K562 (cell line): Measurements from ENCODE around the gene MPI. TPM values are rescaled to one million over a fixed set of nuclear protein-coding genes. Genes with fewer than 3 reads are reported as not detected.
A peak's percentile ranks its signal among the peaks of the same experiment; 100 is the strongest.
"Not testable (repeated sequence)": the region's sequence is repeated elsewhere in the genome, so short reads cannot be mapped to it uniquely, and the experiment has no call there.

Experiments
- ATAC-seq: fragments of 200-7000 bp; cut with Tn5 transposase; 3 replicates; pipeline ENCODE4 v1.9.1; 2020; ENCODE audit warnings: moderate library complexity
- BruUV-seq: library from RNA; stranded (reverse); fragments of 400-500 nt; replicated peaks from 2 replicates; lab custom pipeline; 2021; lab: Mats Ljungman, UMichigan
- CTCF ChIA-PET: fragments of 300-600 bp; formaldehyde crosslinking; extraction: SDS; loops from one replicate; lab custom pipeline; 2021; ENCODE audit warnings: low intra/inter-chr PET ratio; lab: Yijun Ruan, JAX
- POLR2A ChIA-PET: fragments of 300-600, 350-650 bp; sonication (Branson Sonifier 250); formaldehyde crosslinking; extraction: SDS; loops from one replicate; lab custom pipeline; 2021; ENCODE audit warnings: antibody characterized with exemption, inconsistent platforms; lab: Yijun Ruan, JAX
- DNase-seq, 4 experiments: peaks; one replicate each; pipeline versions ENCODE4 v3.0.0 to v3.0.0-alpha.2; 2011 to 2018; ENCODE audit warnings: low spot score in 3 of 4, mixed read lengths in 3 of 4; ENCODE audit errors: extremely low read depth in 1 of 4
- FAIRE-seq: peaks from 2 replicates; lab custom pipeline; 2011; peaks lifted over from hg19 to GRCh38; lab: Jason Lieb, UNC
- H2AFZ ChIP-seq: 2 replicates; pipeline ENCODE4 v1.6.0; 2011; ENCODE audit warnings: low read depth, low read length, control low read depth, inconsistent platforms
- H3K27ac ChIP-seq: fragments of 200-600 bp; 3 replicates; pipeline ENCODE4 v1.8.0; 2011; ENCODE audit warnings: low read depth, mild to moderate bottlenecking, control low read depth, inconsistent platforms, low read length, moderate library complexity, mixed read lengths; ENCODE audit errors: extremely low read depth
- H3K27me3 ChIP-seq, 2 experiments: fragments of 300-600 bp in 1 of 2; 2 replicates in 1 of 2; 3 replicates in 1 of 2; pipeline versions ENCODE4 v1.6.0 to v1.8.0; 2011; ENCODE audit warnings: inconsistent platforms in 2 of 2, low read length in 2 of 2, mild to moderate bottlenecking in 1 of 2, mixed read lengths in 1 of 2, moderate library complexity in 1 of 2; ENCODE audit not compliant: control insufficient read depth in 2 of 2, insufficient read depth in 2 of 2
- H3K36me3 ChIP-seq: fragments of 300-600 bp; 3 replicates; pipeline ENCODE4 v1.8.0; 2011; ENCODE audit warnings: mild to moderate bottlenecking, low read length, inconsistent platforms; ENCODE audit not compliant: control insufficient read depth, insufficient read depth
- H3K4me1 ChIP-seq, 2 experiments: fragments of 200-600 bp in 1 of 2; replicated peaks in 1 of 2; 2 replicates in 1 of 2; 3 replicates in 1 of 2; pipeline versions ENCODE4 v1.5.1 to v1.8.0; 2011; ENCODE audit warnings: inconsistent platforms in 2 of 2, low read length in 2 of 2, mild to moderate bottlenecking in 1 of 2, mixed read lengths in 1 of 2, moderate library complexity in 1 of 2; ENCODE audit not compliant: control insufficient read depth in 2 of 2, insufficient read depth in 2 of 2
- H3K4me2 ChIP-seq: 2 replicates; pipeline ENCODE4 v1.6.1; 2011; ENCODE audit warnings: low read length, control low read depth, inconsistent platforms, mixed read lengths; ENCODE audit not compliant: insufficient read depth
- H3K4me3 ChIP-seq: fragments of 200-600 bp; sonication (generic), shearing (Covaris generic); 2 replicates; pipeline ENCODE4 v1.5.1; 2016; ENCODE audit warnings: control low read depth, inconsistent platforms
- H3K79me2 ChIP-seq: fragments of 200-600 bp; 3 replicates; pipeline ENCODE4 v1.8.0; 2011; ENCODE audit warnings: low read length, inconsistent platforms; ENCODE audit not compliant: control insufficient read depth, insufficient read depth
- H3K9ac ChIP-seq, 2 experiments: 2 replicates each; pipeline versions ENCODE4 v1.6.0 to v1.6.1; 2011; ENCODE audit warnings: low read depth in 2 of 2, low read length in 2 of 2, control low read depth in 1 of 2, inconsistent platforms in 1 of 2, mild to moderate bottlenecking in 1 of 2, mixed read lengths in 1 of 2; ENCODE audit not compliant: insufficient read depth in 1 of 2
- H3K9me1 ChIP-seq: one replicate; pipeline ENCODE4 v1.6.0; 2011; ENCODE audit warnings: inconsistent platforms, mild to moderate bottlenecking, low read length, moderate library complexity; ENCODE audit not compliant: control insufficient read depth, insufficient read depth
- H3K9me3 ChIP-seq: replicated peaks from 2 replicates; pipeline ENCODE4 v1.5.1; 2011; ENCODE audit warnings: low read depth, low read length, inconsistent platforms; ENCODE audit not compliant: control insufficient read depth, insufficient read depth
- H4K20me1 ChIP-seq: replicated peaks from 2 replicates; pipeline ENCODE4 v1.6.1; 2011; ENCODE audit warnings: low read length, inconsistent platforms, mixed read lengths; ENCODE audit not compliant: control insufficient read depth, insufficient read depth
- BCOR ChIP-seq: fragments of 450-650 bp; IDR thresholded peaks from 2 replicates; pipeline ENCODE4 v1.6.1; 2016
- CBFA2T2 ChIP-seq: fragments of 450-650 bp; conservative IDR thresholded peaks from 2 replicates; pipeline ENCODE4 v1.6.1; 2017; ENCODE audit warnings: mild to moderate bottlenecking
- CBFA2T3 ChIP-seq: fragments of 450-650 bp; IDR thresholded peaks from 2 replicates; pipeline ENCODE4 v1.6.1; 2017
- DMBX1 ChIP-seq: fragments of 250-450 bp; sonication (Bioruptor Pico); IDR thresholded peaks from 2 replicates; pipeline ENCODE4 v1.8.0; 2022; ENCODE audit warnings: inconsistent platforms, mild to moderate bottlenecking, moderate library complexity, borderline replicate concordance
- EHMT2 ChIP-seq: fragments of 450-650 bp; IDR thresholded peaks from 2 replicates; pipeline ENCODE4 v1.6.1; 2018; ENCODE audit warnings: antibody characterized with exemption
- HBP1 ChIP-seq: fragments of 450-650 bp; formaldehyde crosslinking; IDR thresholded peaks from 2 replicates; pipeline ENCODE4 v1.4.0; 2022; ENCODE audit warnings: missing genetic modification characterization
- NR2C1 ChIP-seq, 2 experiments: fragments of 450-650 bp; IDR thresholded peaks; 2 replicates each; pipeline ENCODE4 v1.6.1; 2017; ENCODE audit warnings: mild to moderate bottlenecking in 2 of 2, antibody characterized with exemption in 1 of 2, inconsistent platforms in 1 of 2, missing compliant biosample characterization in 1 of 2, missing genetic modification characterization in 1 of 2
- SOX6 ChIP-seq: fragments of 450-650 bp; IDR thresholded peaks from 2 replicates; pipeline ENCODE4 v1.6.1; 2014; ENCODE audit warnings: mild to moderate bottlenecking
- ZNF121 ChIP-seq: sonication (generic); formaldehyde crosslinking; conservative IDR thresholded peaks from 2 replicates; pipeline ENCODE4 v1.8.0; 2022; ENCODE audit warnings: missing genetic modification reagents
- WGBS: fragments of 100-300 bp; shearing (Covaris generic); methylation state at CpG from one replicate; pipeline ENCODE4 v1.1.6; 2016; ENCODE audit warnings: low coverage, mixed read lengths; ENCODE audit not compliant: insufficient coverage; ENCODE audit errors: missing lambda C conversion rate; 5-methylcytosine and 5-hydroxymethylcytosine counted together
- in situ Hi-C: fragments of 300-500 bp; cut with MboI; formaldehyde crosslinking; loops from 4 replicates; pipeline ENCODE4 v1.15.0; 2018; ENCODE audit warnings: inconsistent platforms, mixed read lengths
- intact Hi-C: fragments of 100-400 bp; cut with micrococcal nuclease; formaldehyde crosslinking; loops from 2 replicates; pipeline ENCODE4 v1.14.2; 2022
- polyA plus RNA-seq, 8 experiments: library from polyadenylated mRNA; depleted of rRNA in 4 of 8; stranded (reverse) in 5 of 8; unstranded in 3 of 8; fragments of >200 nt; fragmentation: Nextera tagmentation in 2 of 8; fragmentation: Illumina TruSeq in 1 of 8; extraction: Ambion mirVana in 2 of 8; extraction: Trizol in 1 of 8; gene quantifications; 2 replicates each; pipeline versions ENCODE4 v1.2.1 to v1.2.3, GENCODE V29; 2011 to 2014; ENCODE audit warnings: inconsistent platforms in 1 of 8, missing spikeins in 1 of 8
- total RNA-seq, 7 experiments: library from RNA; depleted of rRNA in 6 of 7; stranded (reverse); fragments of >200 nt in 6 of 7; fragmentation: Illumina TruSeq in 2 of 7; extraction: Trizol in 2 of 7; gene quantifications; 2 replicates each; pipeline versions ENCODE4 v1.2.1 to v1.2.3, GENCODE V29; 2011 to 2021; ENCODE audit warnings: low replicate concordance in 1 of 7

Gene MPI
- total and polyA plus RNA-seq, 9 of the 15 experiments (the other 6 are each of a cell fraction or from before 2014, with no cell fraction given) = 30.7 to 105 (median 40.5) TPM

- H3K27me3 ChIP-seq = no peaks in the 10 kb centered on the region
- H2AFZ ChIP-seq = no peak overlapping the region
- H3K36me3 ChIP-seq = no peaks in the 10 kb centered on the region
- WGBS = 62% methylated on average over 5 of the region's 5 CpGs
- H3K4me3 ChIP-seq = no peak overlapping the region
- H4K20me1 ChIP-seq = no peaks in the 10 kb centered on the region
- intact Hi-C loops (no loop called here), in situ Hi-C loops (no loop called here)
- TF ChIP-seq ZNF121 = peak; percentile 83
- TF ChIP-seq EHMT2 = no peak
- 0 out of 2 replicates have a peak, but pooled peaks have one; percentile 12 for TF ChIP-seq BCOR
- no TSS peak for BruUV-seq
- peaks cover 6% of the 10 kb centered on the region; the same call in 1 of the 2 replicates for H3K9me3 ChIP-seq
- POLR2A ChIA-PET = interaction anchor here (0.6 to 0.7 kb wide), 2 partner anchors 9 to 483 kb away, joined by 4 read pairs; partner anchors contain the start of gene MAN2C1
- H3K9me1 ChIP-seq = no peaks in the 10 kb centered on the region
- no peak overlapping the region for H3K27ac ChIP-seq
- H3K79me2 ChIP-seq = peaks cover 17% of the 10 kb centered on the region
- no peak overlapping the region for H3K4me2 ChIP-seq
- H3K9ac ChIP-seq = no peak overlapping the region
- ATAC-seq (no peak), FAIRE-seq (no peak), DNase-seq (no peak)
- H3K4me1 ChIP-seq = peaks cover 18 to 34% of the 10 kb centered on the region in 2 experiments; a peak in 4 of 5 replicates
- CTCF ChIA-PET = no interaction called here
Measured at GRCh38 chr15:74885461-74885860, 4.4 kb upstream of the MPI start.

GRCh38 chr15:74887537-74888193 is 2.2 kb upstream of the MPI start:
- BruUV-seq; H3K9me1 ChIP-seq; FAIRE-seq; H4K20me1 ChIP-seq; in situ Hi-C loops; H3K9me3 ChIP-seq; H3K27me3 ChIP-seq; H3K4me2 ChIP-seq; H3K9ac ChIP-seq; DNase-seq; H3K4me3 ChIP-seq; intact Hi-C loops; TF ChIP-seq NR2C1 (tag; IDR thresholded peaks at IDR 0.05): not testable (repeated sequence)
- 17% methylated on average over 5 of the region's 10 CpGs for WGBS
- H2AFZ ChIP-seq = peak overlapping the region; percentile 37
- ChIA-PET CTCF (interaction anchor here (0.7 kb wide), 1 partner anchor 11 kb away, joined by 3 read pairs; no protein-coding TSS in a partner anchor), POLR2A (interaction anchor here (0.6 to 1.2 kb wide), 2 partner anchors 14 to 1448 kb away, joined by 3 read pairs; no protein-coding TSS in a partner anchor)
- H3K79me2 ChIP-seq = peaks cover 24% of the 10 kb centered on the region
- H3K27ac ChIP-seq = peak overlapping the region; percentile 60; the same call in 1 of the 3 replicates
- peaks cover 23 to 33% of the 10 kb centered on the region in 2 experiments; a peak in 4 of 5 replicates for H3K4me1 ChIP-seq
- peaks cover 18% of the 10 kb centered on the region; the same call in 2 of the 3 replicates for H3K36me3 ChIP-seq
- ATAC-seq = 0 out of 3 replicates have a peak, but pooled peaks have one; percentile 5
- TF ChIP-seq NR2C1 (IDR thresholded peaks at IDR 0.05) (peak; percentile 22; the same call in 1 of the 2 replicates), CBFA2T3 (peak; percentile 79), HBP1 (CRISPR knock-in tag) (0 out of 2 replicates have a peak, but pooled peaks have one; percentile 37), CBFA2T2 (peak; percentile 52; the same call in 1 of the 2 replicates), SOX6 (peak; percentile 33; the same call in 1 of the 2 replicates), DMBX1 (CRISPR knock-in tag) (0 out of 2 replicates have a peak, but pooled peaks have one; percentile 17)
